Fibroblast of lung (primary cell): Measurements from ENCODE around the gene ABCB11. TPM values are rescaled to one million over a fixed set of nuclear protein-coding genes. Genes with fewer than 3 reads are reported as not detected.

ENCODE experiments used
- DNase-seq, 2 donors: peaks; one replicate each; pipeline versions ENCODE4 v3.0.0 to v3.0.0-alpha.2; 2010; ENCODE audit warnings: low read depth in 2 of 2
- H2AFZ ChIP-seq: 2 replicates; pipeline ENCODE4 v1.5.1; 2012; ENCODE audit warnings: low read length, control low read depth, inconsistent platforms
- H3K27ac ChIP-seq: 2 replicates; pipeline ENCODE4 v1.5.1; 2011; ENCODE audit warnings: low read length, control low read depth; ENCODE audit not compliant: insufficient read depth
- H3K27me3 ChIP-seq: 2 replicates; pipeline ENCODE4 v1.5.1; 2011; ENCODE audit warnings: mild to moderate bottlenecking, low read length; ENCODE audit not compliant: control insufficient read depth, insufficient read depth
- H3K36me3 ChIP-seq: 2 replicates; pipeline ENCODE4 v1.5.1; 2011; ENCODE audit warnings: low read length; ENCODE audit not compliant: control insufficient read depth, insufficient read depth
- H3K4me1 ChIP-seq: 2 replicates; pipeline ENCODE4 v1.5.1; 2011; ENCODE audit warnings: low read length; ENCODE audit not compliant: control insufficient read depth, insufficient read depth; ENCODE audit errors: extremely low read depth
- H3K4me2 ChIP-seq: 2 replicates; pipeline ENCODE4 v1.5.1; 2011; ENCODE audit warnings: low read length, control low read depth; ENCODE audit not compliant: insufficient read depth; ENCODE audit errors: extremely low read depth
- H3K4me3 ChIP-seq, 4 experiments: fragments of 200-600 bp in 1 of 4; sonication (generic) in 1 of 4; replicated peaks in 1 of 4; 2 replicates each; pipeline ENCODE4 v1.5.1; 2011 to 2016; ENCODE audit warnings: low read length in 4 of 4, low read depth in 3 of 4, mild to moderate bottlenecking in 3 of 4, control low read depth in 2 of 4, inconsistent platforms in 1 of 4, mixed read lengths in 1 of 4; ENCODE audit not compliant: insufficient read depth in 1 of 4; ENCODE audit errors: control extremely low read depth in 1 of 4
- H3K79me2 ChIP-seq: 2 replicates; pipeline ENCODE4 v1.5.1; 2012; ENCODE audit warnings: mild to moderate bottlenecking, low read length, inconsistent platforms; ENCODE audit not compliant: control insufficient read depth, insufficient read depth
- H3K9ac ChIP-seq: 2 replicates; pipeline ENCODE4 v1.5.1; 2011; ENCODE audit warnings: mild to moderate bottlenecking, low read length, control low read depth; ENCODE audit not compliant: insufficient read depth
- H3K9me3 ChIP-seq: 2 replicates; pipeline ENCODE4 v1.5.1; 2012; ENCODE audit warnings: low read depth, low read length; ENCODE audit not compliant: control insufficient read depth, insufficient read depth
- H4K20me1 ChIP-seq: 2 replicates; pipeline ENCODE4 v1.5.1; 2011; ENCODE audit warnings: low read length; ENCODE audit not compliant: control insufficient read depth, insufficient read depth; ENCODE audit errors: extremely low read depth
- CTCF ChIP-seq, 2 donors: IDR thresholded peaks in 1 of 2; conservative IDR thresholded peaks in 1 of 2; 1 replicate in 1 of 2; 2 replicates in 1 of 2; pipeline ENCODE4 v1.5.1; 2011 to 2012; ENCODE audit warnings: low read length in 2 of 2, control low read depth in 1 of 2, inconsistent platforms in 1 of 2, low read depth in 1 of 2, mild to moderate bottlenecking in 1 of 2
- EZH2 ChIP-seq: IDR thresholded peaks from 2 replicates; pipeline ENCODE4 v1.5.1; 2012; ENCODE audit warnings: low read length, control low read depth, mild to moderate bottlenecking; ENCODE audit errors: missing control alignments
- polyA plus RNA-seq, 2 donors: library from polyadenylated mRNA; depleted of rRNA in 1 of 2; stranded (reverse) in 1 of 2; unstranded in 1 of 2; fragments of >200 nt; gene quantifications; 2 replicates each; pipeline ENCODE4 v1.2.1, GENCODE V29; 2011 to 2012; ENCODE audit warnings: missing spikeins in 1 of 2
- total RNA-seq: library from RNA; depleted of rRNA; stranded (reverse); fragments of >200 nt; gene quantifications from 2 replicates; pipeline ENCODE4 v1.2.1, GENCODE V29; 2014

ABCB11 gene
- total and polyA plus RNA-seq, 2 donors (not counting 1 experiment from before 2014, with no cell fraction given), result not detected

- Histone ChIP-seq H2AFZ (no peak overlapping the region), H3K36me3 (no peaks in the 10 kb centered on the region), H3K4me2 (no peak overlapping the region), H3K4me1 (no peaks in the 10 kb centered on the region), H3K9me3 (no peaks in the 10 kb centered on the region), H3K79me2 (no peaks in the 10 kb centered on the region), H3K27me3 (peaks cover 9% of the 10 kb centered on the region), H3K9ac (no peak overlapping the region), H4K20me1 (no peaks in the 10 kb centered on the region), H3K4me3 (no peak overlapping the region), H3K27ac (no peak overlapping the region)
- TF ChIP-seq CTCF (conservative IDR thresholded peaks at IDR 0.05 in 1 of 2, IDR thresholded peaks at IDR 0.05 in 1 of 2; ENCODE audit: low read depth in 1 of 2, low read length in 2 of 2), result no peak
- TF ChIP-seq EZH2, result no peak
- DNase-seq, result no peak
These were observed 117.6 kb downstream of the ABCB11 start for GRCh38 chr2:168913495-168913894.

GRCh38 chr2:168912901-168913369 is 118.2 kb downstream of the ABCB11 start:
- DNase-seq, result peak; percentile 19 to 48
- peaks cover 9% of the 10 kb centered on the region for H3K27me3 ChIP-seq
- peak overlapping the region; percentile 6 to 58 (median 27) for H3K4me3 ChIP-seq
- H3K9ac ChIP-seq, result no peak overlapping the region
- no peaks in the 10 kb centered on the region for H3K79me2 ChIP-seq
- no peaks in the 10 kb centered on the region for H4K20me1 ChIP-seq
- no peak for TF ChIP-seq CTCF (conservative IDR thresholded peaks at IDR 0.05 in 1 of 2, IDR thresholded peaks at IDR 0.05 in 1 of 2; ENCODE audit: low read depth in 1 of 2, low read length in 2 of 2)
- no peak for TF ChIP-seq EZH2
- peak overlapping the region; percentile 61 for H2AFZ ChIP-seq
- no peak overlapping the region for H3K27ac ChIP-seq
- no peaks in the 10 kb centered on the region for H3K9me3 ChIP-seq
- no peaks in the 10 kb centered on the region for H3K4me1 ChIP-seq
- peak overlapping the region; percentile 70 for H3K4me2 ChIP-seq
- H3K36me3 ChIP-seq, result no peaks in the 10 kb centered on the region

GRCh38 chr2:168912466-168912865 is 118.7 kb downstream of the ABCB11 start:
- Histone ChIP-seq H3K79me2 (no peaks in the 10 kb centered on the region), H3K4me1 (no peaks in the 10 kb centered on the region), H3K4me3 (peak overlapping the region in 2 of 4 experiments; percentile 38 to 58), H3K27me3 (peaks cover 9% of the 10 kb centered on the region), H3K36me3 (no peaks in the 10 kb centered on the region), H3K27ac (no peak overlapping the region), H2AFZ (no peak overlapping the region), H3K9ac (no peak overlapping the region), H3K4me2 (peak overlapping the region; percentile 70), H4K20me1 (no peaks in the 10 kb centered on the region), H3K9me3 (no peaks in the 10 kb centered on the region)
- no peak for TF ChIP-seq EZH2
- no peak for TF ChIP-seq CTCF (conservative IDR thresholded peaks at IDR 0.05 in 1 of 2, IDR thresholded peaks at IDR 0.05 in 1 of 2; ENCODE audit: low read depth in 1 of 2, low read length in 2 of 2)
- peak; percentile 2 to 19 for DNase-seq
